K562 (cell line): ENCODE data around the gene C10orf71.

Experiments
- CEBPB ChIP-seq: fragments of 450-650 bp; IDR thresholded peaks from 2 replicates; pipeline ENCODE4 v1.6.1; 2016; ENCODE audit warnings: missing genetic modification characterization, missing compliant biosample characterization
- CTCF ChIP-seq, 3 experiments: IDR thresholded peaks in 2 of 3; conservative IDR thresholded peaks in 1 of 3; 2 replicates each; pipeline ENCODE4 v1.5.1; 2011 to 2012; ENCODE audit warnings: low read length in 3 of 3, mild to moderate bottlenecking in 3 of 3, control low read depth in 2 of 3, improper control_type of control experiment in 1 of 3, inconsistent platforms in 1 of 3, low read depth in 1 of 3, mixed read lengths in 1 of 3, moderate library complexity in 1 of 3; ENCODE audit not compliant: insufficient read depth in 2 of 3
- E2F5 ChIP-seq: sonication (generic); formaldehyde crosslinking; IDR thresholded peaks from 2 replicates; pipeline ENCODE4 v1.8.0; 2022; ENCODE audit warnings: mild to moderate bottlenecking, missing genetic modification reagents
- GABPA ChIP-seq: fragments of 200-800 bp; sonication (Bioruptor generic); conservative IDR thresholded peaks from 2 replicates; pipeline ENCODE4 v1.6.1; 2016; ENCODE audit warnings: low read depth, missing genetic modification characterization, missing compliant biosample characterization
- KAT7 ChIP-seq: sonication (generic); formaldehyde crosslinking; IDR thresholded peaks from 2 replicates; pipeline ENCODE4 v1.8.0; 2022; ENCODE audit warnings: missing genetic modification reagents, mild to moderate bottlenecking, borderline replicate concordance
- KDM1A ChIP-seq, 2 experiments: fragments of 450-650 bp; IDR thresholded peaks; 2 replicates each; pipeline ENCODE4 v1.6.1; 2016; ENCODE audit warnings: mild to moderate bottlenecking in 2 of 2
- NBN ChIP-seq: fragments of 450-650 bp; IDR thresholded peaks from 2 replicates; pipeline ENCODE4 v1.6.1; 2016; ENCODE audit warnings: low read depth, mild to moderate bottlenecking
- REST ChIP-seq, 2 experiments: fragments of 450-650 bp; formaldehyde crosslinking in 1 of 2; IDR thresholded peaks; 2 replicates each; pipeline versions ENCODE4 v1.4.0 to v1.6.1; 2014 to 2020; ENCODE audit warnings: mild to moderate bottlenecking in 2 of 2, borderline replicate concordance in 1 of 2, low read depth in 1 of 2
- SREBF2 ChIP-seq: sonication (generic); formaldehyde crosslinking; IDR thresholded peaks from 2 replicates; pipeline ENCODE4 v1.4.0; 2020; ENCODE audit warnings: mild to moderate bottlenecking, missing genetic modification reagents
- USF1 ChIP-seq: sonication (generic); formaldehyde crosslinking; IDR thresholded peaks from 2 replicates; pipeline ENCODE4 v1.9.0; 2022; ENCODE audit warnings: mild to moderate bottlenecking, missing genetic modification reagents
- ZNF184 ChIP-seq: sonication (generic); formaldehyde crosslinking; IDR thresholded peaks from 2 replicates; pipeline ENCODE4 v1.5.0; 2020; ENCODE audit warnings: missing genetic modification reagents

- no peak for TF ChIP-seq USF1 (CRISPR knock-in tag)
- no peak for TF ChIP-seq REST (IDR thresholded peaks at IDR 0.05; ENCODE audit: borderline replicate concordance)
- no peak for TF ChIP-seq REST (CRISPR knock-in tag; IDR thresholded peaks at IDR 0.05; ENCODE audit: low read depth)
- TF ChIP-seq CTCF (IDR thresholded peaks at IDR 0.05 in 2 of 3, conservative IDR thresholded peaks at IDR 0.05 in 1 of 3; ENCODE audit: insufficient read depth in 2 of 3, low read depth in 1 of 3, low read length in 3 of 3) = no peak
- TF ChIP-seq KDM1A (IDR thresholded peaks at IDR 0.05) = no peak
- TF ChIP-seq SREBF2 (CRISPR knock-in tag) = no peak
- TF ChIP-seq E2F5 = no peak
- TF ChIP-seq KAT7 (CRISPR knock-in tag) = no peak
- no peak for TF ChIP-seq NBN
- no peak for TF ChIP-seq ZNF184 (CRISPR knock-in tag)
- no peak for TF ChIP-seq GABPA (tag)
- TF ChIP-seq CEBPB (tag) = no peak
These were observed 61.6 kb downstream of the C10orf71 start for GRCh38 chr10:49360271-49361177.
